DMS114 treated with DMSO at 0.1 percent for 48 hours (cell line): Measurements from ENCODE around the gene EXOSC3.

Experiments
- DNase-seq: peaks from one replicate; lab custom pipeline; 2025; ENCODE audit not compliant: unreplicated experiment; lab: John Stamatoyannopoulos, UW

The EXOSC3 gene

DNA sequence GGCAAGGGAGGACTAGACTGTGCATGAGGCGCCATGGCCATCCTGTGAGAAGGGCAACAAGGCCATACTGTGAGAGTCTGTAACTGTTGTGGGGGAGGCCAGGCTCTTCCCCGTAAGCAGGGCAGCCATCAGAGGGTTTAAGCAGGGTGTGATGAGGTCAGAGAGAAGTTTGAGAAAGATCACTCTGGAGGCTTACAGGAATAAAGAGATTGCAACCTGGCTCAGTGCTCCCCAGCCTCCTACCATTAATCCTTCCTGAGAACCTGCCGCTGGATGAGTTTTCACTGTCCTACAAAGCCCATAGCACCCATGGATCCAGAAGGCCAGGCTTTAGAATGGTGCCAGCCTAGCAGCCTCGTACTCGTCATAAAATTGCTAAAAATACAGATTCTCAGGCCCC, 45.6 kb downstream of the EXOSC3 start:
- no peak for DNase-seq

DNA sequence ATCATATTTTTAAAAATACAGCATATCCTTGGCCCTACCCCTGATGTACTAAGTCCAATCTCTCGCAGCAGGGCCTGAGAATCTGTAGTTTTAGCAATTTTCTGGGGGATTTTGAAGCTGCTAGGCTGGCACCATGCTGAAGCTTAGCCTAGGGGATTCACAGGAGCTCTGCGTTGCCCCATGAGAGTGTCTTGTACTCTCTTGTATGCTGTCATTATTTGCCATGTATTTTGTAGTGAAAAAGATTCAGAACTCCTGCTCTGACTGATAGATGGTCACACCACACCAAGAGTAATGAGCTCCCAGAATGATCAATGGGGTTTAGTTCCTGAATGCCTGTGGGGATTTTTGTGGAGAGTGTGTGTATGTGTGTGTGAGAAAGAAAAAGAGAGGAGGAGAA, 51.9 kb downstream of the EXOSC3 start:
- DNase-seq = no peak

DNA sequence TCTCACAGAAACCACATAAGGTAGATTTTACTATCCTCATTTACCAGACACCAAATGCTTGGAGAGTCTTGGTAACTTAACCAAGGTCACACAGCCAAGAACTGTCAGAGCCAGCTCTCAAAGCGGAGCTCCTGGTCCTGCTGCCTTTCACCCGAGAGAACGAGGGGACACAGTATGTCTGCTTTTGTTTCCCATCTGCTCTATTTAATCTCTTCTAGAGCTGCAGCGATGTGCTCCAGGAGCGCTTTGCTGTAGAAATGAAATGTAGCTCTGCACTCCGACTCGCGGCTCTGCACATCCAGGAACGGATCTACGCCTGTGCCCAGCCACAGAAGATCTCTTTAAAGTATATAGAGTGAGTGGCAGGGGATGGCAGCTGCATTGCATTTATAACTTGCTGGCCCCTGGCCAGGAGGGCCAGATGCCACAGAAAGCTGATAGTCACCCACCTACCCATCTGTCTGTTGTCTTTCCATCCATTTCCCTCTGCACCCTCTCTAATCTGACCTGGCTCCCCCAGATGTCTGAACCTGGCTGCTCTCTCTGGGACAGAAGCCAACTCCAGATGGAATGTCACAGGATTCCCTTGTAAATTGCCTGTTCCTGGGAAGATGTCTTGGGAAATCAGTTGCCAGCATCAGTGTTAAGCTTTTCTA, 52.6 kb downstream of the EXOSC3 start:
- no peak for DNase-seq

DNA sequence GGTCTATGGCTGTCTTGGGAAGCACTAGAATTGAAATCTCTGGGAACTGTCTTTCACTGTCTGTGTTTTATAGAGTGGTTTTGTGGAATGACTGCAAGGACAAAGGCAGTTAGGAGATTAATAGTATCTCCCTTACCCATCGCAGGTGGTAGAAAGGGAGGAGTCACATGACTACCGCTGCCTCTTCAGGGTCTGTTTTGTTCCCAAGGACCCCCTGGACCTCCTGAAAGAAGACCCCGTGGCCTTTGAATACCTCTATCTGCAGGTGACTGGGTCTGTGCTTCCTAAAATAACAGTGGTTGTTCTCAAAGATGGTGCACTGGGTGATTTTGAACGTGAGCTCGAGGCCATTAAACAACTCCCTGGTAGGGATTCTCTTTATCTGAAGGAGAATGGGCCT, 54.0 kb downstream of the EXOSC3 start:
- no peak for DNase-seq

DNA sequence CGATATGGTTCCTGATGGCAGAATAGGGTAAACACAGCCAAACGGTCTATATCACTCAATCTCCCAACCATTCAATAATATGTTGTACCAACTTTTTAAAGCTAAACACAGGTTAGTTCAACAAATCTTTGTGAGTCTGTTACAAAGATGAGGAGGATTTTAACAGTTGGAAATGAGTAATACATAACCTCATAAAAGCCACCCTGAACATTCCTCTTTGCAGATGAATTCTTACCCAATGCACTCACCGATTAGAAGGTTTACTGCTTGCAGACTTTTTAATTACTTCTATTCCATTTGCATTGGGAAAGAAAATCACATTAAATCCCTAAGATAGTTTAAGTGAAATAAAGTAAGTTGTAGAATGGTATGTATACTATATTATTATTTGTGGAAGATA, 54.6 kb downstream of the EXOSC3 start:
- DNase-seq = no peak
